Sciatic nerve (tissue), 2 donors: ENCODE measurements around the gene SLC24A3. TPM values are rescaled to one million over a fixed set of nuclear protein-coding genes. Genes with fewer than 3 reads are reported as not detected.

ENCODE experiments used
- ATAC-seq: fragments of 200-7000 bp; cut with Tn5 transposase; one replicate; pipeline ENCODE4 v1.9.1; 2020; ENCODE audit warnings: mild to moderate bottlenecking, moderate library complexity
- DNase-seq: peaks from one replicate; pipeline ENCODE4 v3.0.0-alpha.2; 2020; ENCODE audit warnings: low spot score
- intact Hi-C: fragments of 100-400 bp; cut with DNase I; formaldehyde crosslinking; loops from one replicate; pipeline ENCODE4 v1.14.2; 2022
- total RNA-seq: library from RNA; stranded (reverse); fragmentation: NEBNext Ultra II Directional; extraction: Animal tissue kit (Norgen Biotek cat#: 25700); gene quantifications from one replicate; pipeline ENCODE4 v1.2.1, GENCODE V29; 2021
- donor health status: DM: no; HTN: no; CAD: no.
- donor health status: DM: no; HTN: no; CAD: no.

SLC24A3 gene
- total RNA-seq, 1 donor from 2014 or later, result 2.0 TPM

DNA sequence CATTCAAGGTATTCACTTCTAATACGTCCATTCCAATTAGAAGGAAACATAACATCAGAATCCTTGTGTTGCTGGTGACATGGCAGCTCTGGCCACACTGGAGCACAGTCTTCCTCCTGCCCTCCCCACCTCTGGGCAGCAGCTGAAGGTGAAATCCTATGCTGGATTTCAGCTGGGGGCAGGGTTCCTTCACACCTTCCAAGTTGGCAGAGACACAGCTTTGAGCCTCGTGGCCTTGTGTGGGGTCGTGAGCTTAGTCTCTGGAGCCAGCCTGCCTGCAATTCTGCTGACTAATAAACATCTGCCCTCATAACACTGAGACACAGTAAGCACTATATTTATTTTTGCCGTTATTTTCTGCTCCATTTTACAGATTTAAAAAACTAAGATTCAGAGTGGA, 326.7 kb downstream of the SLC24A3 start:
- ATAC-seq (no peak), DNase-seq (no peak)
- intact Hi-C loops, result no loop called here

DNA sequence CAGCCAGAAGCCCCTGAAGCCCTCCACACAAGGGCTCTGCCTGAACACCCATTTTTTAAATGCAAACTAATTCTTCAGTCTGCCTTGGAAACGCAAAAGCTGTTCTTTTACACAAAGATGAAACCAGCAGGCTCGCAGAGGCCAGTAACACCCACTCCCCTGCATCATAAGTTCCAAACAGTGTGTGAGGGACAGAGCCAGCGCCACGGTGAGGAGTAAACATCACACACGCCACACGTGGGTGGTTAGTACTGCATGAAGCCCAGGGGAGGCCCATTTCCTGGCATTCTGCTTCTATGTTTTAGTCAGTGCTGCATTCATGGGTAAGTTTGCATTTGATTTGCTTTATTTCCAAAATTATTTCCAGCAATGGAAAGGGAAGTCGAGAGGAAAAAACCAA, 327.9 kb downstream of the SLC24A3 start:
- ATAC-seq, result peak; percentile 86
- intact Hi-C loops, result no loop called here
- DNase-seq, result no peak

DNA sequence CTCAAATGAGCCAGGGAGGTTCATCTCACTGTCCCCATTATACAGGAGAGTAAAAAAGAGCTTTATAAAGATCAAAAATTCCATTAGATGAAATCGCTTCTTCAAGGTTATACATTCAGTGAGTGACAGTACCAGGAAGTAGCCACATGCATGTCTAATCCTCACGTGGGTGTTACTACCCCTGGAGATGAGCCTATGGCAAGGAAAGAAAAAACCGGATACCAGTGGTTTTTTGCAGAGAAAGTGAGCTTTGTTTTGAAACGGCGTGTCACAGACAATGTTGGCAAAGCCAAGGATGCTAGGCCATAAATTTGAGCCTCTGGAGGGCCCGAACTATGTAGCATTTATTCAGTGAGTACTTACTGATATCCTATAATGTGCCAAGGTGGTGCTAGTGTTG, 330.7 kb downstream of the SLC24A3 start:
- DNase-seq, result no peak
- no peak for ATAC-seq
- intact Hi-C loops, result no loop called here

DNA sequence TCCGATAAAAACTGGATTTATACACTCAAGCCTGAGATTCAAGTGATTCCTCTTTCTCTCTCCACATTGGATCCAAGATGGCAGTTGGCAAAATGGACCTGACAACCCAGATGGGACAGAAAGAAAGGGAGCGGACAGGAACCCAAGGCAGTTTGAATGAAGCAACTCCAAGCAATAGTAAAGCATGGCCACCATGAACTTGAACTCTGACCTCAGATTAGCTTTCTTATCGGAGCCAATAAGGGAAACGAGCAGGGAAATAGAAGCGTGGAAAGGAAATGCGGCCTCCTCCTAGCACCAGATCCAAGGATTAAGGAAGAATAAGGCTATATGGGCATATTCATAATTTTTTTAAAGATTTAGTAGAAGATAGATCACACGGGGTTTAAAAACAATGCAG, 332.2 kb downstream of the SLC24A3 start:
- no peak for DNase-seq
- no peak for ATAC-seq
- intact Hi-C loops, result no loop called here

DNA sequence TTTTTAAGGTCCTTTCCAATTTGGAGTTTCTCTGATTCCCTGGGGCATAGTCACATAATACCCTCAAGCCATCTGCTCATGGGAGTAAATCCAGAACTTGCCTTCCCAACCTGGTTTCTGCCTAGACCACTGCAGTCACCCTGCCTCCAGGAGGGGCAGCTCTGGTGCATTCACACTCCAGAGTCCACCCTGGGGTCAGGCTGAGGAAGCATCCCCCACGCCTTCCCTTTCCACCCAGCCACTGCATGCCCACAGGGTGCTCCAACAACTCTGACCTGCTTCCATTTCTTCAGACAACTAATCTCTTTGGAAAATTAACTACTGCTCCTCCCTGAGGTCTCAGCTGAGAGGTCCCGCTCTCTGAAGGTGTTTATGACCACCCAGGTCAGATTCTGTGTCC, 334.2 kb downstream of the SLC24A3 start:
- DNase-seq (no peak), ATAC-seq (no peak)
- intact Hi-C loops, result no loop called here

DNA sequence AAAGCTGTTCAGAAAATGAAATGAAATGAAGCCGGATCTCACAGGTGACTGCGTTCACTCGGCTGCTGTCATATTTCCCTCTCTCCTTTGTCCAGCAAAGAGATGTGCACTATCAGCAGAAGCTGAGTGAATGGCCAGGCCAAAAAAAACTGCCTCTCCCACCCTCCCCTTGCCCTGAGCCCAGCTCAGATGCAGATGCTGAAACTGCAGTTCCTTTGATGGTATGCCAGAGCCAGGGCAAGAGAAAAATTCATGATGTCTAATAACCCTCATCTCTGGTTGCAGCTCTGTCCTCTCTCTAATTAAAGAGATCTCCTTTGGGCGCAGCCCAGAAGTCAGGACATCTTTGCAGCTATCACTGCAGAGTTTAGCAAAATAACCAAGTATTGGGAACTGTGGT, 335.1 kb downstream of the SLC24A3 start:
- ATAC-seq, result no peak
- intact Hi-C loops, result no loop called here
- no peak for DNase-seq

DNA sequence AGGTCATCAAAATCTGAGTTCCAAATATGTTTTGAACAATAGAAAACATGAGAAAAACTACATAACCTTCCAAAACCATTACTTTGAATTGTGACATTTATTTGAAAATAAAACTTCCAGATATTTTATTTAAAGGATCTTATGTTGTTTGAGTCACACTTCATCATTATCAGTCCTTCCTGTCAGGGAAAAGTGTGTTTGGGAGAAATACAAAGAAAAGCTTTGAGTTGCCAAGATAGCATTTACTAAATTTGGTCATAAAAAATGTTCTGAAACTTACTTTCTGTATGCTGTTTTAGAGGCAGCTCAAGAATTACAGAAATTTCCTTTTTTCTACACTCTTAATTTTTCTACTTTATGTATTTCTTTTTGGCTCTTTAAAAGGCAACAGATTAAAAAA, 337.5 kb downstream of the SLC24A3 start:
- intact Hi-C loops, result no loop called here
- ATAC-seq, result no peak
- no peak for DNase-seq

GRCh38 chr20:19552221-19553180, 340.1 kb downstream of the SLC24A3 start:
- DNase-seq, result peak; percentile 59
- intact Hi-C loops, result no loop called here
- peak; percentile 90 for ATAC-seq

DNA sequence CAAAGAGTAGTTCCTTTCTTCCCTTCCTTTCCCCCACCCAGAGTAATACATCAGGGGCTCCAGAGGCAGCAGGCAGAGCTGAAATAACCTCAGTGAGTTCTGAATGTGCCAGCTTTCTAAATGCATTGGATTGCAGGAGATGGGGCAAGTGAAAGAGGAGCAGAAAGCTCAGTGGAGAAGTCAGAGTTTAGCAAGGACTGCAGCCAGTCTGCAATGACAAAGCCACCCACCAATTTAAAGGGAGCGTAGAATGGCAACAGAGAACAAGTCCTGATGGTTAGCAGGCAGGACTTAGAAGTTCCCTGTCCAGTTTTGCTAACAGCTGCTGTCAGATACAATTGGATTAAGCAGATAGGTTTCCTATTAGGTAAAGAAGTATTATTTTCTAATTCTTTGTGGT, 342.2 kb downstream of the SLC24A3 start:
- no peak for ATAC-seq
- no peak for DNase-seq
- intact Hi-C loops, result no loop called here

DNA sequence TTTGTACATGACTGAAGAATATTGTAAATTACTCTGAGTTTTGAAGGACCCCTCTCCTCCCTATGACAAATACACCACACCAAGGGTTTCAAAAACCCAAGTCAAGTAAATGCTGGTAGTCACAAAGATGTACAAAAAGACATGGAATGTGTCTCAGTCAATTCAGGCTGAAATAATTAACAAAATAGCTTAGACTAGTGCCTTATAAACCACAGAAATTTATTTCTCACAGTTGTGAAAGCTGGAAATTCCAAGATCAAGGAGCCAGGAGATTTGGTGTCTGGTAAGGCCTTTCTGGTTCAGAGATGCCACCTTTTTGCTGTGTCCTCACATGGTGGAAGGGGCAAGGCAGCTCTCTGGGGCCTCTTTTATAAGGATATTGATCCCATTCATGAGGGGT, 343.3 kb downstream of the SLC24A3 start:
- DNase-seq (no peak), ATAC-seq (no peak)
- intact Hi-C loops, result no loop called here

DNA sequence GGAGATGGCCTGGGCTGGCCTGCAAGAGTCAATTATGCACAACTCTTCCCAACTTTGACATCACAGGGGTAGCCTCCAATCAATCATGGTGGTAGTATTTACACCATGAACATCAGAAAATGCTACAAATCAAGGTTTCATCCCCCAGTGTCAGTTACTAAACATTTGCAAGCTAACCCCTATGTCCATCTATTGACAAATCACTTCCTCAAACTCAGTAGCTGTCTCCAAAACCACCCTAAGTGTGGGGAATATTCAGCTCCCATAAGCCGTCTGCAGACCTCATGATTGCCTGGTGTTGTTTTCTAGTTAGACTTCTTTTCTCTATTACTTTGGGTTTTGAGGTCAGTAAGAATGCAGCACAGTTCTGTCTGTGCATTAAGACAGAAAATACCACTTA, 344.8 kb downstream of the SLC24A3 start:
- ATAC-seq, result no peak
- no peak for DNase-seq
- intact Hi-C loops, result no loop called here

- no peak for DNase-seq
- intact Hi-C loops, result no loop called here
- peak; percentile 92 for ATAC-seq
These were observed 348.5 kb downstream of the SLC24A3 start for GRCh38 chr20:19560881-19561480.

- ATAC-seq (no peak), DNase-seq (no peak)
- intact Hi-C loops, result no loop called here
These were observed 350.0 kb downstream of the SLC24A3 start for GRCh38 chr20:19562426-19562825.

- DNase-seq (no peak), ATAC-seq (no peak)
- intact Hi-C loops, result no loop called here
These were observed 351.8 kb downstream of the SLC24A3 start for GRCh38 chr20:19564261-19564660.

GRCh38 chr20:19565736-19566135, 353.3 kb downstream of the SLC24A3 start:
- intact Hi-C loops, result no loop called here
- DNase-seq, result no peak
- no peak for ATAC-seq

DNA sequence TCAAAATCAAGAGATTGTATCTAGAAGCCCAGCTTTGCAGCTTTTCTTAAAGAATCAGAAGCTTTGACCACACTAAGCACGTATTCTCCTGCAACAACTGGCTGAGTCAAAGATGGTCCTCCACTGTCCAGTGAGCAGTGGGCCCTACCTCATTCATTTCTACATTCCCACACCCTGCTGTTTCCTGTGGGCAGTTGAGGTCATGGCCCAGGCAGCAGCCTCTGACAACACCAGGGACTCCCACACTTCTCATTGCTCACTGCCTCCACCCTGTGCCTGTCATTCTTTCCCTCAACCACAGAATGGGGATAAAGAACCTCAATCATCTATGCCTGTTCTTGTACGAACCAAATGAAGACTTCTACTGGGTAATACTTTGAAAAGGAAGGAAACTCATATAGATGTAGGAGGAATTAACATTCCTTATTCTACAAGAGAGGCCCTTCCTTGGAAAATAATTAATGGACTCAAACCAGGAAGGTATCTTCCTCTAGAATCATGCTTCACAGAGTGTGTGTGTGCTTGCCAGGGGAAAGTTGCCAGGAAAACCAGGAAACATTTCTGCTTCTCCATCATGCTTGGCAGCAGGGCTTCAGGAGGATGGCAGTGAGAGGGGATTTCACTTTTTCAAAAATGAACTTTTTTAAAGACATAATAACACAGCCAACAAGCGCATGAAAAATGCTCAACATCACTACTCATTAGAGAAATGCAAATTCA, 353.9 kb downstream of the SLC24A3 start:
- intact Hi-C loops, result no loop called here
- DNase-seq (no peak), ATAC-seq (no peak)

DNA sequence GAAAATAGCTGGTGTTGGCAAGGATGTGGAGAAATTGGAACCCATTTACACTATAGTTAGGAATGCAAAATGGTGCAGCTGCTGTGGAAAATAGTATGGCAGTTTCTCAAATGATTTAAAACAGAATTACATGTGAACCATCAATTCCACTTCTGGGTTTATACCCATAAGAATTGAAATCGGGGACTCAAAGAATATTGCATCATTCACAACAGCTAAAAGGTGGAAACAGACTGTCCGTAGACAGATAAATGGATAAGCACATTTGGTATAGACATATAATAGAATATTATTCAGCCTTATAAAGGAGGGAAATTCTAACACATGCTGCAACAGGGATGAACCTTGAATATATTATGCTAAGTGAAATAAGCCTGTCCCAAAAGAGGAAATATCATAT, 355.7 kb downstream of the SLC24A3 start:
- ATAC-seq, result no peak
- DNase-seq, result no peak
- intact Hi-C loops, result no loop called here

DNA sequence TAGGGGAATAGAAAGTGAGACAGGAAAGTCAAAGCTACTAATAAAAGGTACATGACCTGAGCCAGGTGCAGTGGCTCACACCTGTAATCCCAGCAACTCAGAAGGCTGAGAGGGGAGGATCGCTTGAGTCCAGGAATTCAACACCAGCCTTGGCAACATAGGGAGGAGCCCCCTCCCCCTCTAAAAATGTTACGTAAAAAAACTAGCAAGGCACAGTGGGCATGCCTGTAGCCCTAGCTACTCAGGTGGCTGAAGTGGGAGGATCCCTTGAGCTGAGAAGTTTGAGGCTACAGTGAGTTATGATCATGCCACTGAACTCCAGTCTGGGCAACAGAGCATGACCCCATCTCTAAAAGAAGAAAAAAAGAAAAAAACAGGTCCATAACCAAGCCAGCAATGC, 359.6 kb downstream of the SLC24A3 start:
- ATAC-seq (no peak), DNase-seq (no peak)
- intact Hi-C loops, result no loop called here

GRCh38 chr20:19577692-19578091, 365.2 kb downstream of the SLC24A3 start:
- intact Hi-C loops, result no loop called here
- ATAC-seq (no peak), DNase-seq (no peak)

DNA sequence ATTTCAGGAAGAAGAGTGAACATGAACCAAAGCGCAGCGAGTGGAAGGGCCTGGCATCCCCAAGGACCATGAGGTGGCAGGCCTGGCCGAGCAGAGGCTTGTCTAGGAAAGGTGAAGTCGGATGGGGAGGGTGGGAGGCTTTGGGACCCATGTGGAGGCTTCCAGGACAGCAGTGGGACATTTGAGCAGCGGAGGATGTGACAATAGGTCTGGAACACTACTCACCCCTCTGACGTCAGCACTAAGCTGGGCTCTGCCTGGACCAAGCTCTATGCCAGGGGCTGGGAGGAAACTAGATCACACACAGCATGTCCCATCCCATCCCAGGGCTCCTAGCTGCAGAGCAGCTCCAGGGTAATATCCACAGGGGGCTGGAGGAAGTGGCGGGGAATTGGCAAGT, 370.3 kb downstream of the SLC24A3 start:
- peak; percentile 22 for ATAC-seq
- no peak for DNase-seq
- intact Hi-C loops, result no loop called here
